OCI-LY7 (cell line): ENCODE data around the gene DISC1. TPM values are rescaled to one million over a fixed set of nuclear protein-coding genes. Genes with fewer than 3 reads are reported as not detected.

ENCODE experiments used
- BruUV-seq: library from RNA; stranded (reverse); fragments of 400-500 nt; replicated peaks from 2 replicates; lab custom pipeline; 2021; lab: Mats Ljungman, UMichigan
- CTCF ChIA-PET: fragments of 300-600 bp; sonication (Branson Sonifier 250); formaldehyde crosslinking; loops from one replicate; lab custom pipeline; 2022; ENCODE audit warnings: antibody characterized with exemption; ENCODE audit not compliant: unreplicated experiment; lab: Charles Lee
- POLR2A ChIA-PET: fragments of 300-600 bp; sonication (Branson Sonifier 250); formaldehyde crosslinking; loops from one replicate; lab custom pipeline; 2022; ENCODE audit warnings: antibody characterized with exemption; lab: Charles Lee
- DNase-seq: peaks from one replicate; pipeline ENCODE4 v3.0.0-alpha.2; 2015; ENCODE audit warnings: low spot score
- H2AFZ ChIP-seq: fragments of 200-600 bp; sonication (generic), shearing (Covaris generic); 2 replicates; pipeline ENCODE4 v1.6.1; 2014; ENCODE audit warnings: mild to moderate bottlenecking, antibody characterized with exemption, low read length, moderate library complexity
- H3K27ac ChIP-seq: fragments of 200-600 bp; sonication (generic); 2 replicates; pipeline ENCODE4 v1.5.1; 2014; ENCODE audit warnings: mixed run types, low read depth, mild to moderate bottlenecking, moderate library complexity, low read length, inconsistent platforms; ENCODE audit not compliant: poor library complexity, severe bottlenecking
- H3K36me3 ChIP-seq: fragments of 200-600 bp; sonication (generic); 2 replicates; pipeline ENCODE4 v1.6.1; 2014; ENCODE audit warnings: mild to moderate bottlenecking, antibody characterized with exemption, low read length, moderate library complexity, mixed read lengths; ENCODE audit not compliant: insufficient read depth
- H3K4me1 ChIP-seq: fragments of 200-600 bp; sonication (generic); 2 replicates; pipeline ENCODE4 v1.5.1; 2014; ENCODE audit warnings: mild to moderate bottlenecking, low read length; ENCODE audit not compliant: insufficient read depth, poor library complexity, severe bottlenecking
- H3K4me2 ChIP-seq: fragments of 200-600 bp; sonication (generic); 2 replicates; pipeline ENCODE4 v1.6.1; 2014; ENCODE audit warnings: mild to moderate bottlenecking, low read length
- H3K4me3 ChIP-seq: fragments of 200-600 bp; sonication (generic); 2 replicates; pipeline ENCODE4 v1.5.1; 2014; ENCODE audit warnings: mild to moderate bottlenecking, low read depth, low read length; ENCODE audit not compliant: poor library complexity, severe bottlenecking
- H3K79me2 ChIP-seq: fragments of 200-600 bp; sonication (generic); 2 replicates; pipeline ENCODE4 v1.6.1; 2016; ENCODE audit warnings: low read depth, mild to moderate bottlenecking, low read length, moderate library complexity, mixed read lengths; ENCODE audit not compliant: insufficient read depth
- H3K9me2 ChIP-seq: fragments of 200-600 bp; sonication (generic); 2 replicates; pipeline ENCODE4 v1.6.1; 2016; ENCODE audit warnings: mild to moderate bottlenecking, low read length, mixed read lengths; ENCODE audit not compliant: insufficient read depth
- H3K9me3 ChIP-seq: fragments of 200-600 bp; sonication (generic); 2 replicates; pipeline ENCODE4 v1.6.1; 2014; ENCODE audit warnings: mild to moderate bottlenecking, mixed run types, low read length, mixed read lengths
- H4K20me1 ChIP-seq: fragments of 200-600 bp; sonication (generic); 2 replicates; pipeline ENCODE4 v1.6.1; 2014; ENCODE audit warnings: mild to moderate bottlenecking, antibody characterized with exemption, low read length, moderate library complexity, mixed read lengths; ENCODE audit not compliant: insufficient read depth
- CTCF ChIP-seq: fragments of 200-600 bp; sonication (generic); conservative IDR thresholded peaks from 2 replicates; pipeline ENCODE4 v1.5.1; 2014; ENCODE audit warnings: mild to moderate bottlenecking, antibody characterized with exemption, low read length, moderate library complexity, mixed read lengths
- EZH2phosphoT487 ChIP-seq: fragments of 200-600 bp; sonication (generic); IDR thresholded peaks from 2 replicates; pipeline ENCODE4 v1.6.1; 2018; ENCODE audit warnings: low read depth, borderline replicate concordance, mild to moderate bottlenecking, mixed run types, antibody characterized with exemption, low read length, moderate library complexity, mixed read lengths
- intact Hi-C: fragments of 100-400 bp; cut with micrococcal nuclease; formaldehyde crosslinking; loops from one replicate; pipeline ENCODE4 v1.10.0; 2022; ENCODE audit not compliant: unreplicated experiment
- total RNA-seq, 2 experiments: library from RNA; depleted of rRNA in 1 of 2; stranded (reverse); fragments of >200 nt in 1 of 2; shearing (Covaris generic) in 1 of 2; gene quantifications; 2 replicates each; pipeline ENCODE4 v1.2.3, GENCODE V29; 2014 to 2022

Gene DISC1
- total RNA-seq, 2 experiments from 2014 or later = 0.91 TPM; not detected in 1

DNA sequence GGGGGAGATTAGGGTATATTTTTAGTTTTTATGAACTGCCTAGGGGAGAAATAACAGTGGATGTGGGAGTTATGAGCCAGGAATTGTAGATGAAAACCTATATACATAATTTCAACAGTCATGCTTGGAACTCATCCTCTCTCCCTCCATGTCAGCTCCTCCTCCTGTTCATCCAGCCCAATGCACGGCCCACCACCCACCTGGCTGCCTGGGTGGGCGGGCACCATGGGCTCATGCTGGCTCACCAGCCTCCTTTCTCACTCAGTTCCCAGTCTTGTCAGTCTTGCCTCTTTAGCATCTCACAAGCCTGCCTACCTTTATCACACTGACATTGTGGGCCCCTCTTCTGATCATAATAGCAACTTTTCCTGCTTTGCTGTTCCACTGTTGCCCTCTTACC is 336.0 kb downstream of the DISC1 start:
- H3K27ac ChIP-seq = no peak overlapping the region
- H4K20me1 ChIP-seq = no peaks in the 10 kb centered on the region
- BruUV-seq = no TSS peak
- no peak overlapping the region for H2AFZ ChIP-seq
- no peak overlapping the region for H3K4me3 ChIP-seq
- no peak for DNase-seq
- no peaks in the 10 kb centered on the region for H3K36me3 ChIP-seq
- H3K4me1 ChIP-seq = no peaks in the 10 kb centered on the region
- no peaks in the 10 kb centered on the region for H3K79me2 ChIP-seq
- POLR2A ChIA-PET = no interaction called here
- no peak for TF ChIP-seq CTCF
- TF ChIP-seq EZH2phosphoT487 = no peak
- intact Hi-C loops = no loop called here
- CTCF ChIA-PET = no interaction called here
- H3K9me2 ChIP-seq = no peaks in the 10 kb centered on the region
- no peak overlapping the region for H3K4me2 ChIP-seq
- no peaks in the 10 kb centered on the region for H3K9me3 ChIP-seq

DNA sequence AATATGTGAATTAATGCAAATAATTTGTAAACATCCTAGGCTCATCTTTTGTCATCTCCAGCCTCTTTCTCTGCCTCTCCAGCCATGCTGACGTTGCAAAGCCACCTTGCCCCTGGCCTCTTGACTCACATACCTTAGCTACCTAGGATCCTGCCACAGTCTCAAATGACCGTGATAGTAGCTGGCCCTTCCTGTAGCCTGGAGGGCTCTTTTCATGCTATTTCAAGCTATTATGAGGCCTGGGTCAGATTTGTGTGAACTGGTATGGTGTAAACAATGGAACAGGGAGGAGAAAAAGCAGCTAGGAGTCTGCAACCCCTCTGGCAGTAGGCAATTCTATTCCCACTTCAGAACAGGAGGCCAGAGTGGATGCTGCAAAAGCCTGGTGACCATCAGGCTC is 337.7 kb downstream of the DISC1 start:
- intact Hi-C loops = no loop called here
- no peak for TF ChIP-seq EZH2phosphoT487
- no TSS peak for BruUV-seq
- no peaks in the 10 kb centered on the region for H3K36me3 ChIP-seq
- CTCF ChIA-PET = no interaction called here
- H3K9me3 ChIP-seq = no peaks in the 10 kb centered on the region
- no peak for DNase-seq
- no peak overlapping the region for H3K27ac ChIP-seq
- POLR2A ChIA-PET = interaction anchor here (0.6 kb wide), 1 partner anchor 1249 kb away, joined by 3 read pairs; no protein-coding TSS in a partner anchor
- H3K4me1 ChIP-seq = no peaks in the 10 kb centered on the region
- no peaks in the 10 kb centered on the region for H3K9me2 ChIP-seq
- no peak overlapping the region for H2AFZ ChIP-seq
- no peaks in the 10 kb centered on the region for H3K79me2 ChIP-seq
- no peaks in the 10 kb centered on the region for H4K20me1 ChIP-seq
- no peak overlapping the region for H3K4me3 ChIP-seq
- no peak overlapping the region for H3K4me2 ChIP-seq

DNA sequence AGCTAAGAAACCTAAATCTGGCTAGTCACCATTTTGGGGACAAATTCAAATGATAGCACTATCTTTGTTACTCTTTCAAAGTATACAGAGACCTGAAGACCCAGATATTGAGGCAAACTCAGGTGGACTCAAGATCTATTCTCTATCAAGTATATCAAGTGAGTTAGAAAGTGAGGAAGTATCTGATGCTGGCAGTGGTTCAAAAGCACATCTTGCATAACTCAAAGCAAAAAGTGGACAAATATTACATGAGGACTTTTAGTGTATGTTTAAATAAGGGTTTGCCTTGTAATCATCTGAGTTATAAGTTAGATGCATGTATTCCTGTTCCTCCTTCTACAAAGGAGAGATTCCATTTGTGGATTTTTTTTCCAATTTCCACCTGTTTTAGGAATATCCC is 338.4 kb downstream of the DISC1 start:
- Histone ChIP-seq H2AFZ (no peak overlapping the region), H3K36me3 (no peaks in the 10 kb centered on the region), H3K4me1 (no peaks in the 10 kb centered on the region), H3K9me3 (no peaks in the 10 kb centered on the region), H3K79me2 (no peaks in the 10 kb centered on the region), H3K4me2 (no peak overlapping the region), H3K9me2 (no peaks in the 10 kb centered on the region), H4K20me1 (no peaks in the 10 kb centered on the region), H3K27ac (no peak overlapping the region), H3K4me3 (no peak overlapping the region)
- intact Hi-C loops = no loop called here
- no peak for DNase-seq
- no peak for TF ChIP-seq CTCF
- no peak for TF ChIP-seq EZH2phosphoT487
- no TSS peak for BruUV-seq
- ChIA-PET CTCF (no interaction called here), POLR2A (interaction anchor here (0.6 kb wide), 1 partner anchor 1249 kb away, joined by 3 read pairs; no protein-coding TSS in a partner anchor)
